GM19025 (cell line): Measurements from ENCODE around the gene CHKA.
A peak's percentile ranks its signal among the peaks of the same experiment; 100 is the strongest.

Experiments
- ATAC-seq: cut with Tn5 transposase; IDR thresholded peaks from one replicate; pipeline ENCODE4 v1.9.1; 2021; ENCODE audit warnings: mild to moderate bottlenecking, low read depth, moderate library complexity; ENCODE audit not compliant: unreplicated experiment

CHKA gene

GRCh38 chr11:68037411-68038225 lies 83.6 kb downstream of the CHKA start:
- ATAC-seq, result no peak

GRCh38 chr11:68036717-68037239 lies 84.4 kb downstream of the CHKA start:
- no peak for ATAC-seq

DNA sequence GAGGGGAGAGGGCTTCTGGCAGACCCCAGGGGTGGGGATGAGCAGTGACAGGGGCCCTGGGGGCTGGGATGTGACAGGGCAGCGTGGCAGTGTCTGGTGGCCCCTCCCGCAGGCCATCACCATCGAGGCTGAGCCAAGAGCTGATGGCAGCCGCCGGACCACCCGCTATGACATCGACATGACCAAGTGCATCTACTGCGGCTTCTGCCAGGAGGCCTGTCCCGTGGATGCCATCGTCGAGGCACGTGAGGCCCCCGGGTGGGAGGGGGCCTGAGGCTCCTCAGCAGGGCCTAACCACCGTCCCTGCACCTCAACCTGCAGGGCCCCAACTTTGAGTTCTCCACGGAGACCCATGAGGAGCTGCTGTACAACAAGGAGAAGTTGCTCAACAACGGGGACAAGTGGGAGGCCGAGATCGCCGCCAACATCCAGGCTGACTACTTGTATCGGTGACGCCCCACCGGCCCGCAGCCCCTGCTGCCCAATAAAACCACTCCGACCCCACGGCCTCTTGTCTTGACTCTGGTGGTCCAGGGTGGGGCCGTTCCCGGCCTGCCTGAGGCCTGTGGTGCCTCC lies 85.0 kb downstream of the CHKA start:
- no peak for ATAC-seq

DNA sequence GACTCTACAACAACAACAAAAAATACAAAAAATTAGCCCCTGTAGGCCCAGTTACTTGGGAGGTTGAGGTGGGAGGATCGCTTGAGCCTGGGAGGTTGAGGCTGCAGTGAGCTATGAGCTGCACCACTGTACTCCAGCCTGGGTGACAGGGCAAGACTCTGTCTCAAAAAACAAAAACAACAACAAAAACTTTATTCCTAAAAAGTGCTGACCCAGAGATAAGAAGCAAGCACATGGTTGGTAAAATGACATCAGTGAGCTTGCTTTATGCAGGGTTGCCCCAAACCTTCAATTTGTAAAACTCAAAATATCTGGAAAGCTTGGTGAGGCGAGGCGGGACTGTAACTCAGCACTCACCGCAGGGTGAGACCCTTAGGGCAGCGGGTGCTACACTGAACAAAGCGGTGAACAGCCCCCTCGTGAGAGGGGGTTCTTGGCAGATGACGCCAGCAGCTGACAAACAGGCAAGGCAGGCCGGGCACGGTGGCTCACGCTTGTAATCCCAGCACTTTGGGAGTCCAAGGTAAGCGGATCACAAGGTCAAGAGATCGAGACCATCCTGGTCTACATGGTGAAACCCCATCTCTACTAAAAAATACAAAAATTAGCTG lies 85.8 kb downstream of the CHKA start:
- ATAC-seq, result no peak

DNA sequence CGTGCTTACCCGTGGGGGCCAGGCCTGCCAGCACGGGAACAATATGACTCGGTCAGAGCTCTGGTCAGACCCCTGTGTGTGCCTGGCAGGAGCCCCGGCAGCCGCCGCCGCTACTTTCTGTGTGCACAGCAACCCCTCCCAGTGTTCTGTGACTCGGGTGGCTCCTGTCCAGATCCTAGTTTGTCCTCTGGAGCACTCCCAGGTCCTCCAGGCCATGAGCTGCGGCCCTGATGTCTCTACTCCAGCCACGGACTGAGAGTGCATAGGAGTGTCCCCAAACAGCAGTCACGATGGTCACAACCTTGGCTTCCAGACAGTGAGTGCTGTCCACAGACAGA lies 87.5 kb downstream of the CHKA start:
- no peak for ATAC-seq

DNA sequence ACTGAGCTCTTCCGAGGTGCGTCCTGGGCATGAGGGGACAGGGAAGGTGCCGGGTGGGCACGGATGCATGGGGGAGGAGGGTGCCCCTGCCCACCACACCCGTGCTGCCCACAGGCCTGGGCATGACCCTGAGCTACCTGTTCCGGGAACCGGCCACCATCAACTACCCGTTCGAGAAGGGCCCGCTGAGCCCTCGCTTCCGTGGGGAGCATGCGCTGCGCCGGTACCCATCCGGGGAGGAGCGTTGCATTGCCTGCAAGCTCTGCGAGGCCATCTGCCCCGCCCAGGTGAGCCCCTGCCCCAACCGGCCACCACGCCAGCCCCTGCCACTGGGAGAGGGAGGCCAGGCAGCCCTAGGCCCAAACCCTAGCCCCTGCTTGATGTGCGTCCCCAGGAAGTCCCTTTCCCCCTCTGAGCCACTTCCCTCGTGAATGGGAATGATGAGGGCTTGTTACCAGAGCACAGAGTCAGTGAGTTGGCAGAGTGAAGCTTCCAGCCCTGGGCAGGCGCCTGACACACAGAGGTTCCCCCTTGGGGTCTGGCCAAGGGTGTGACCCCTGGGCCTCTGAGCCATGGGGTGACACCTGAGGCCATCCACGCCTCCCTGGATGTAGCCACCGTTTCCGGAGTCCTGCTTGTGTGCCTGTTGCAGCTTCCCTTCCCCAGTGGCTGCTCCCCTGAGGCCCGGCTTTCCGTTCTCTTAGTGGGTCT lies 88.0 kb downstream of the CHKA start:
- ATAC-seq, result no peak

GRCh38 chr11:68032003-68032402 lies 89.2 kb downstream of the CHKA start:
- ATAC-seq, result no peak

- no peak for ATAC-seq
Observed at GRCh38 chr11:68031144-68031464, 90.1 kb downstream of the CHKA start.

GRCh38 chr11:68030318-68031143 lies 90.7 kb downstream of the CHKA start, which contains the start of gene NDUFS8:
Gene NDUFS8 (plus strand): TSS chr11:68030681. CDS start chr11:68032152, 1,471 bp downstream.
- ATAC-seq, result peak; percentile 96

- no peak for ATAC-seq
Observed at GRCh38 chr11:68028802-68029545, 92.2 kb downstream of the CHKA start.

DNA sequence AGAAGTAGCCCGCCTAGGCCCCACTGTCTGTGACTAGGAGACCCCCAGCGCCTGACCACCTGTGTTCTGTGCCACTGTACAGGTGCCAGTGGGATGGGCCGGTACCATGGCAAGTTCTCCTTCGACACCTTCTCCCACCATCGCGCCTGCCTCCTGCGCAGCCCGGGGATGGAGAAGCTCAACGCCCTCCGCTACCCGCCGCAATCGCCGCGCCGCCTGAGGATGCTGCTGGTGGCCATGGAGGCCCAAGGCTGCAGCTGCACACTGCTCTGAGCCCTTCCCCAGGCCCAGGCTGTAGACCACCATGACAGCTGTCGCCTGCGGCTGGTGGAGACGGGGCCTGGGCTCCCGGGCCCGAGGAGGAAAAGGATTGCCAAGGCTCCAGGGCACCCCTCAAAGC lies 93.5 kb downstream of the CHKA start:
- ATAC-seq, result no peak

DNA sequence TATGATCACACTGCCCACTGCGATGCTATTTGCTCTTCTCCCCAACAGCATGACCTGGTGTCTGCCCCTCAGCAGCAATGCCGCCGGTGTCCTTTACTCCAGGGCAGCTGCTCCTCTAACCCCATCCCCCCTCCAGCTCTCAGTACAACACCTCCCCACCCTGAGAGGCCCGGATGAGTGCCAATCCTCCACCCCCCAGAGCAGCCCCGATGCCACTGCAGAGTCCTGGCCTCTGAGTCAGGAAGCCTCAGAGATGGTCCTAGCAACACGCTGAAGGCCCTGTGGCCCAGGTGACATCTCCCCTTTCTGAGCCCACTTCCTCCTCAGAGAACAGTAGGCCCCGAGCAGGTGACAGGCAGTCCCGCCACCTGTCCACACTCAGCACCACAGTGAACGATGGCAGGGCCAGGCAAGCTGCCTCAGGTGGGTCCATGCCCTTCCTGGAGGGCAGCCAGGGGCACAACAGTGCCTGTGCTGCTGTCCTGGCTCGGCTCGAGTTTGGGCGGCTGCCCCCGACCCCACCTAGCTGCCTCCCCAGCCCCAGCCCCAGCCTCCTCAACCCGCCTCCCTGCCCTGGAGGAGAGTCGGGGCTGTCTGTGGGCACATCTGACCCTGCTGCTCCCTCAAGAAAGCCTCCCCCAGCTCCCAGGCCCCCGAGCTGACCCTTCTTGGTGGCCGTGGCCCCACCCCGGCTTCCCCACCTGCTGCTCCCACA lies 94.6 kb downstream of the CHKA start:
- no peak for ATAC-seq

DNA sequence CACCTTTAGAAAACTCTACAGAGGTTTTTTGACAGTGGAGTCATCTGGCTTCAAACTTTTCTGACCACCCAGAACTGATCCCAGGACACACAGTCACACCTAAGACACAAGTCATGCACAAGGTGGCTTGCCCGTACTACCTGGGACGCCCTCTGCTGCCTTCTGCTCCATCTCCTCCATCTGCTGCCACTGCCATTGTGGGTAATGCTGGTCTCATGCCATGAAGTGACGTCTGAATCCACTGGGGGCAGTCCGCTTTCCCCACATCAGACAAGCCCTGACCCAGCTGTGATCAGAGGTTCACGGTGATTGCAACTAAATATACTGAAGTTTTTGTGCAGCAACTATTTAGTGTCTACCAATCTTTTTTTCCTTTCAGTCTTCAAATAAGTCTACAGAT lies 96.1 kb downstream of the CHKA start:
- ATAC-seq, result no peak

- ATAC-seq, result no peak
Observed at GRCh38 chr11:68024508-68024907, 96.7 kb downstream of the CHKA start.

DNA sequence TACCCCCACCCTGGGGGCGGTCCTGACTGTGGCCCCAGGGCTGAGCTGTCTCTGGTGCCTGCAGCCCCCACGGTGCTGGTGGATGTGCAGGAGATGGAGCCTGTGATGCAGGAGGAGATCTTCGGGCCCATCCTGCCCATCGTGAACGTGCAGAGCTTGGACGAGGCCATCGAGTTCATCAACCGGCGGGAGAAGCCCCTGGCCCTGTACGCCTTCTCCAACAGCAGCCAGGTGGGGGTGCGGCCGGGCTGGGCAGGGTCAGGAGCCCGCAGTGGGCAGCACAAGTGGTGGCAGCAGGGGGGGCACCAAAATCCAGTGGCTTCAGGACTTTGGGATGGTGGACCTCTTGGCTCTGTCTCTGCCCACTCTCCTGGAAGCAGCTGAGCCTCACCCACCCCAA lies 98.7 kb downstream of the CHKA start:
- ATAC-seq, result no peak

GRCh38 chr11:68021167-68021787 lies 99.9 kb downstream of the CHKA start:
- no peak for ATAC-seq

- ATAC-seq, result no peak
Observed at GRCh38 chr11:68020575-68020974, 100.6 kb downstream of the CHKA start.

DNA sequence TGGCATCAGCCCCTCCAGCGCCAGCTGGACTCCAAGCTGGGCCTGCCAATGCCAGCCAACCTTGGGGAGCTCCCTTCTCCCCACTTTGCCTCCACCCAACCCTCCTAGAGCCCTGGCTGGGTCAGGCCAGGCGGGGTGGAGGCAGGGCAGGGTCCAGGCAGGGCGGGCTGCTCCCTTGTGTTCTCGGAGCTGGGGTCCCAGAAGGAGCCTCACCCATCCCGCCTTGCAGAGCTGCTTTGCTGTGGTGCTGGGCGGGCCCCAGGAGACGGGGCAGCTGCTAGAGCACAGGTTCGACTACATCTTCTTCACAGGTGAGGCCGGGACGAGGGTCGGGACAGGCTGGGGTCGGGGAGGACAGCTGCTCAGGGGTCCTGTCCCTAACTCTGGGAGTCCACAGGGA lies 101.7 kb downstream of the CHKA start:
- no peak for ATAC-seq
